ENCODE data around the gene MFAP5.

- TF ChIP-seq CTCF (IDR thresholded peaks at IDR 0.05), result no peak
- no peak for TF ChIP-seq POLR2A (IDR thresholded peaks at IDR 0.05)
Observed at GRCh38 chr12:8695116-8695515, 32.5 kb upstream of the MFAP5 start.

All from lower leg skin (tissue), 3 donors.